HG03060 (cell line): Measurements from ENCODE around the gene PLEKHH1.
"Not testable (repeated sequence)": the region's sequence is repeated elsewhere in the genome, so short reads cannot be mapped to it uniquely, and the experiment has no call there.

Experiments
- ATAC-seq: cut with Tn5 transposase; IDR thresholded peaks from one replicate; pipeline ENCODE4 v1.9.1; 2021; ENCODE audit warnings: low read depth, moderate number of reproducible peaks; ENCODE audit not compliant: unreplicated experiment

Gene PLEKHH1

GRCh38 chr14:67619446-67620216 lies 86.5 kb downstream of the PLEKHH1 start, which contains the start of gene ARG2:
TSS of gene ARG2 (plus strand) at chr14:67619920. CDS start at chr14:67619978, 58 bp downstream.
- peak; percentile 82 for ATAC-seq

- no peak for ATAC-seq
Observed at GRCh38 chr14:67620217-67620785, 87.2 kb downstream of the PLEKHH1 start.

- no peak for ATAC-seq
Observed at GRCh38 chr14:67622675-67623074, 89.6 kb downstream of the PLEKHH1 start.

- no peak for ATAC-seq
Observed at GRCh38 chr14:67623114-67623513, 90.0 kb downstream of the PLEKHH1 start.

- ATAC-seq = not testable (repeated sequence)
Observed at GRCh38 chr14:67626131-67626530, 93.0 kb downstream of the PLEKHH1 start.

GRCh38 chr14:67627519-67627918 lies 94.4 kb downstream of the PLEKHH1 start:
- no peak for ATAC-seq

GRCh38 chr14:67630186-67630585 lies 97.1 kb downstream of the PLEKHH1 start:
- ATAC-seq = no peak

GRCh38 chr14:67630938-67631337 lies 97.8 kb downstream of the PLEKHH1 start:
- no peak for ATAC-seq

- ATAC-seq = no peak
Observed at GRCh38 chr14:67633451-67634147, 100.5 kb downstream of the PLEKHH1 start.

GRCh38 chr14:67636361-67636919 lies 103.3 kb downstream of the PLEKHH1 start:
- ATAC-seq = no peak

GRCh38 chr14:67638642-67639041 lies 105.6 kb downstream of the PLEKHH1 start:
- no peak for ATAC-seq
